Jurkat, Clone E6-1 (cell line): ENCODE measurements around the gene KDM2B.
A peak's percentile ranks its signal among the peaks of the same experiment; 100 is the strongest.

Experiments
- DNase-seq: peaks from one replicate; pipeline ENCODE4 v3.0.0-alpha.2; 2011; ENCODE audit warnings: low read depth, low spot score
- H3K4me3 ChIP-seq: 2 replicates; pipeline ENCODE4 v1.5.1; 2011; ENCODE audit warnings: mild to moderate bottlenecking, low read length, control low read depth, moderate library complexity

The KDM2B gene

GRCh38 chr12:121534495-121535148 is 46.2 kb downstream of the KDM2B start:
- no peak overlapping the region for H3K4me3 ChIP-seq
- DNase-seq, result no peak

DNA sequence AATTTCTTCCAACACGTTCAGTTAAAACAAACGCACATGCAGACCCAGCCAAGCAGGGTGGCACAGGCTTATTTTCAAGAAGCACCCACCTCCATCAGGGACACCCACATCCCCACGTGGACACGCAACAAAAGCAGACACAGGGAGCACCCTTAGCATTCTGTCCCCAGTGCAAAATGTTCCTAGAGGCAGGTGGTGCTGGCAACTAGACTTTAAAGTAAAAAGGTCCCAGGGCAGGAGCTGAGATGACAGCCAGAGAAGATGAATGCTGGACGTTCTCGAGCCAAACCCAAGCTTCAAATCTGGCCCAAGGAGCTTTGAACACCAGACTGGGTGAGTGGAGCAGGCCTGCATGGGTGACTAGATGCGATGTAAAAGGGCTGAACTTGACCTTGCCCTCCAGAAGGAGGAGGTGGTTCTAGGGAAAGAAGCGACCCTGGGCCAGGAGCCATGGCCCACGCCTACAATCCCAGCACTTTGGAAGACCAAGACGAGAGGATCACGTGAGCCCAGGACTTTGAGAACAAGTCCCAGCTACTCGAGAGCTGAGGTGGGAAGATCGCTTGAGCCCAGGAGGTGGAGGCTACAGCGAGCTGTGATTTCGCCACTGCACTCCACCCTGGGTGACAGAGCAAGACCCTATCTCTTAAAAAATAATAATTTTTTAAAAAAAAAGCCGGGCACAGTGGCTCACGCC is 47.3 kb downstream of the KDM2B start:
- no peak overlapping the region for H3K4me3 ChIP-seq
- DNase-seq, result no peak

DNA sequence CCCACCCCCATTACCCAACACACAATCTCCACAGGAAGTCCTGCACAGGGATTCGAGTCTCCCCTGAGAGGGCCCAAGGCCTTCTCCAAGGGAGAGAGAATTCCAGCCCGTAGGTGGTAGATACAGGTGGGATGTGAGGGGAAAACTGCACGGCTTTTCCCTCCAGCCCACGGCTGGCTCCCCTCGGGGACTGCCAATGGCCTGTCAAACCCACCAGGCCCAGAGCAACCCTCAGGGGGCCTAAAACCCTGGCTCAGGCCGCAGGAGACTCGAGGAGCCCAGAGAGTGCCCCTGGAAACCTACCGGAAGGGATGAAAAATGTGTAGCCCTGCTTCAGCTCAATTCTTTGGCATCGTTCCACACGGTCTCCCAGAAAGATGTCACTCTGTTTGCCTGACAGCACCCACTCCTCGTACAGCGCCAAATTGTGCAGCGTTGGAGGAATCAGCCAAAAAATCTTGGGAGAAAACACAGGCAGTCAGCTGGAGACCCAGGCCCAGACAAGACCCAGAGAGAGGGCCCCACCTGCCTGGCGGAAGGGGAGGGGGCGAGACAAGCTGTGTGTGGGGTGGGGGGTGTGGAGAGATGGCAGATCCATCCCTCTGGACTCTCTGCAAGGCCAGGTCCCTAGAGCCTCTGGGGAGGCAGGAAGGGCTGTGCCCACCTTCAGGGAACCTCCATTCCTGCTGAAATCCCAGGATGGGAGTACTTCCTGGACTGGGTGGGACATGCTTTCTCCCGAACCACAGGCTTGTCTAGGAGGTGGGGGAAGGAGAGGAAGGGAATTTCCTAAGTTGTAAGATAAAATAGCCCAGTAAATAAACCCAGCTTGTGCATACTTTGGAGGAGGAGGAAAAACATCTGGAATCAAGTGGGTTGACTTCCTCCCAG is 48.1 kb downstream of the KDM2B start:
- DNase-seq, result no peak
- H3K4me3 ChIP-seq, result no peak overlapping the region

- DNase-seq, result no peak
- H3K4me3 ChIP-seq, result no peak overlapping the region
These were observed 49.5 kb downstream of the KDM2B start for GRCh38 chr12:121531356-121531750.

DNA sequence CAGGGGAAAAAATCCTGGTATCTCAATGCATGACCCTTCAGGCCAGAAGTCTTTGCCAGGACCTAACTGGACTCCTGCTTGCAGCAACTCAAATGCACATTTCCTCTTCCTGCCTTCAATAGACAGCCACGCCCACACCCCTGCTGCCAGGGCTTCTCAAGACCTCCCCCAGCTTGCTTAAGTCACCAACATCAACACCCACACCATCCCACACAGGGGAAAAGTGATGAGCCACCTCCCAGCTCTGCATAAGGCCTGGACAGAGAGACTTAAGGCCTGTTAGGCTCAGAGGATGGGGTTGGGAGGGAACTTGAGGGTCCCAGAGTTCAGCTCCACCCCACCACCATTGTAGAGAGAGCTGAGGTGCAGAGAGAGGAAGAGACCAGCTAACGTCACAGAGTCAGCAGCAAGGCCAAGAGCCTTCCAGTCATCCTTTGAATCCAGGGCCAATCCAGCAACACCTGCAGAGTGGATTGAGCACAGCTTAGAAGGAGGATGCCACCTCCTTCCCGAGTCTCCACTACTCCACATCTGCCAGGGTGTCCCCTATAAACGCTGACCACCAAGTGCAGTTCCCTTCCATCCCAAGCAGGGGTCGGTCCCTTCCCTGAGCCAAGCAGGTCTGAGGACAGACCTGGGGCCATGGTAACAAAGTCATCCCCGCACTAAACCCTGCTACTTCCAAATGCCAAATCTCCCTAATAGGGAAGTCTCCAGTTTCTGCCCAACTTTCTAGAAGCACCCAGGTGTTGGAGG is 50.0 kb downstream of the KDM2B start:
- DNase-seq, result peak; percentile 74
- H3K4me3 ChIP-seq, result no peak overlapping the region

GRCh38 chr12:121529184-121529583 is 51.6 kb downstream of the KDM2B start:
- no peak overlapping the region for H3K4me3 ChIP-seq
- no peak for DNase-seq

GRCh38 chr12:121525411-121525810 is 55.4 kb downstream of the KDM2B start:
- DNase-seq, result no peak
- H3K4me3 ChIP-seq, result no peak overlapping the region

- no peak for DNase-seq
- no peak overlapping the region for H3K4me3 ChIP-seq
These were observed 56.5 kb downstream of the KDM2B start for GRCh38 chr12:121524196-121524916.

- no peak overlapping the region for H3K4me3 ChIP-seq
- DNase-seq, result no peak
These were observed 57.1 kb downstream of the KDM2B start for GRCh38 chr12:121523741-121524140.

- H3K4me3 ChIP-seq, result no peak overlapping the region
- no peak for DNase-seq
These were observed 57.9 kb downstream of the KDM2B start for GRCh38 chr12:121522971-121523370.

GRCh38 chr12:121520586-121521086 is 60.2 kb downstream of the KDM2B start:
- H3K4me3 ChIP-seq, result no peak overlapping the region
- no peak for DNase-seq

GRCh38 chr12:121520119-121520518 is 60.7 kb downstream of the KDM2B start:
- DNase-seq, result no peak
- H3K4me3 ChIP-seq, result no peak overlapping the region

- no peak for DNase-seq
- no peak overlapping the region for H3K4me3 ChIP-seq
These were observed 61.6 kb downstream of the KDM2B start for GRCh38 chr12:121519227-121519626.

GRCh38 chr12:121518656-121519055 is 62.2 kb downstream of the KDM2B start:
- DNase-seq, result no peak
- H3K4me3 ChIP-seq, result no peak overlapping the region

DNA sequence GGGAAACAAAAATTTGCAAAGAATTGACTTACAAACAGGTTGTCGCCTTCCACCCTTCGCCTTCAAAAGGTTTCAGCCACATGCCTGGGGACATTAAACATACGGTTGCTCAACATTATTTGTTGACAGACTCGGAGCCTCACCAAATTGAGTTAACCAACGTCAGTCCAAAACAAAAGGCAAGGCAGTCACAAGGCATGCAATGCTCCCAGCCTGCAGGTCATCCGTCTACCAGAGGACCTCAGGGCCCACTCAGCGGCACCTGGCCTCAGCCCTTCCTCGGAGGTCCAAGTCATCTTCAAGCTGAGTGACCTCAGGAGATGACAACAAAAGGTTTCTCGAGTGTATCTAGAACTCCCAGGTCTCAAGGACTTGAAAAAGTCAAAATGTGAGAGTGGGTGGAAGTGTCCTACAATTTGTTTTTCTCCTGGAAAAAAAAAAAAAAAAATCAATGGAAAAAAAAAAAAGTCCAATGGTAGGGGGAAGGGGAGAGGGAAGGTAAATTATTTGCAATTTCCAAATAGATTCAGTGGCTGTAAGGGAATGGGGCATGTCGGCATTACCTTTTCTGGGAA is 64.3 kb downstream of the KDM2B start:
- H3K4me3 ChIP-seq, result no peak overlapping the region
- no peak for DNase-seq

GRCh38 chr12:121515615-121516014 is 65.2 kb downstream of the KDM2B start:
- no peak overlapping the region for H3K4me3 ChIP-seq
- no peak for DNase-seq

GRCh38 chr12:121514184-121514742 is 66.6 kb downstream of the KDM2B start:
- no peak overlapping the region for H3K4me3 ChIP-seq
- no peak for DNase-seq
